ENCODE measurements around the gene CERS1.

The CERS1 gene
- 0.08 to 0.30 (median 0.19) reads per million in 4 donors for total RNA-seq

GRCh38 chr19:18895824-18896341 is at the start of gene CERS1:
Gene CERS1 (minus strand): TSS chr19:18896158. CDS start chr19:18896072, 86 bp downstream.
- DNase-seq, result no peak

GRCh38 chr19:18945297-18945696 is 49.3 kb upstream of the CERS1 start:
- no peak for DNase-seq

GRCh38 chr19:18943465-18943864 is 47.5 kb upstream of the CERS1 start:
- DNase-seq, result no peak

- no peak for DNase-seq
Observed at GRCh38 chr19:18942692-18943091, 46.7 kb upstream of the CERS1 start.

- DNase-seq, result no peak
Observed at GRCh38 chr19:18941628-18942354, 45.8 kb upstream of the CERS1 start.

GRCh38 chr19:18940769-18941627 is 45.0 kb upstream of the CERS1 start, which contains the start of gene HOMER3:
Gene HOMER3 (minus strand): TSS chr19:18941217. CDS start chr19:18938982, 2,235 bp downstream.
- peak; percentile 41 to 70 (median 59) for DNase-seq

GRCh38 chr19:18939922-18940768 is 44.2 kb upstream of the CERS1 start:
- DNase-seq, result no peak

- DNase-seq, result no peak
Observed at GRCh38 chr19:18939163-18939562, 43.2 kb upstream of the CERS1 start.

GRCh38 chr19:18933297-18933696 is 37.3 kb upstream of the CERS1 start:
- no peak for DNase-seq

- DNase-seq, result peak; percentile 73 to 87 (median 83)
Observed at GRCh38 chr19:18932216-18932841, 36.4 kb upstream of the CERS1 start.

- DNase-seq, result no peak
Observed at GRCh38 chr19:18931316-18932162, 35.6 kb upstream of the CERS1 start.

GRCh38 chr19:18929311-18929710 is 33.4 kb upstream of the CERS1 start:
- DNase-seq, result no peak

GRCh38 chr19:18928018-18928805 is 32.3 kb upstream of the CERS1 start:
- no peak for DNase-seq

- DNase-seq, result no peak
Observed at GRCh38 chr19:18924684-18925213, 28.8 kb upstream of the CERS1 start.

- no peak for DNase-seq
Observed at GRCh38 chr19:18922228-18922985, 26.4 kb upstream of the CERS1 start.

GRCh38 chr19:18921593-18921992 is 25.6 kb upstream of the CERS1 start:
- DNase-seq, result peak in 1 of 5 donors; percentile 10

GRCh38 chr19:18920400-18920799 is 24.4 kb upstream of the CERS1 start:
- DNase-seq, result no peak

GRCh38 chr19:18919900-18920214 is 23.9 kb upstream of the CERS1 start:
- DNase-seq, result no peak
